Measurements from ENCODE around the gene PTPRM.
A peak's percentile ranks its signal among the peaks of the same experiment; 100 is the strongest.
"Not testable (repeated sequence)": the region's sequence is repeated elsewhere in the genome, so short reads cannot be mapped to it uniquely, and the experiment has no call there.

Gene PTPRM

DNA sequence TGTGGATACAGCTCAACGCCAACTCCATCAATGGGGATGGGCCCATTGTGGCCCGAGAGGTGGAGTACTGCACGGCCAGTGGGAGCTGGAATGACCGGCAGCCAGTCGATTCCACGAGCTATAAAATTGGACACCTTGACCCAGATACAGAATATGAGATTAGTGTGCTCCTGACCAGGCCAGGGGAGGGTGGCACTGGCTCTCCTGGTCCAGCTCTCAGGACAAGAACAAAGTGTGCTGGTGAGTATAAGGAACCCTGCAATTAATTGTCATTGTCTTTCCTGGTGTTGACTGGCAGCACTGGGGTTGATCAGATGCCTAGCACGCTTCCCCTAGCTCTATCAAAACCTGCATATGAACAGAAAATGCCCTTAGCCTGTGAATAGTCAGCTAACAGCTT lies 388.1 kb downstream of the PTPRM start:
- no peak for DNase-seq

DNA sequence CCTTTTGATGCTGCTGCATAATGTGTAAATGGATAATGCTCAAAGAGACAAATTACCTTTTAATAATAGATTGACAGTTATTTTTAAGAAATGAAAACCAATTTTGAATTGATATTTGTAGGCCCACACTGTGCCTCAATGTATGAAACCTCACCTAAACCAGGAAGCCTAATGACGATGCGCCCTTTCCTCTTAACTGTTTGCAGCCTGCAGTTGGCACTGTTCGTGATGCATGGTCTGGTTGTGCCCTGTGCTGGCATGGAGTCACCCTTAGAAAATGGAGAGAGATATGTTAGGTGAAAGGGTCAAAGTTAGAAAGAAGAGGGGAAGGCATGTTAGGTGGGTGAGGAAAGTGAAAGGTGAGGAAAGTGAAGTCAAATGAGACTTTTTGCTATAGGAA lies 390.2 kb downstream of the PTPRM start:
- peak; percentile 11 for DNase-seq

GRCh38 chr18:7958081-7958896 lies 391.2 kb downstream of the PTPRM start:
- DNase-seq, result no peak

GRCh38 chr18:7958897-7959146 lies 391.7 kb downstream of the PTPRM start:
- DNase-seq, result no peak

DNA sequence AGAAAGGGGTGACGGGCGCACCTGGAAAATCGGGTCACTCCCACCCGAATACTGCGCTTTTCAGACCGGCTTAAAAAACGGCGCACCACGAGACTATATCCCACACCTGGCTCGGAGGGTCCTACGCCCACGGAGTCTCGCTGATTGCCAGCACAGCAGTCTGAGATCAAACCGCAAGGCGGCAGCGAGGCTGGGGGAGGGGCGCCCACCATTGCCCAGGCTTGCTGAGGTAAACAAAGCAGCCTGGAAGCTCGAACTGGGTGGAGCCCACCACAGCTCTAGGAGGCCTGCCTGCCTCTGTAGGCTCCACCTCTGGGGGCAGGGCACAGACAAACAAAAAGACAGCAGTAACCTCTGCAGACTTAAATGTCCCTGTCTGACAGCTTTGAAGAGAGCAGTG lies 399.6 kb downstream of the PTPRM start:
- DNase-seq, result not testable (repeated sequence)

GRCh38 chr18:7974200-7974874 lies 407.2 kb downstream of the PTPRM start:
- no peak for DNase-seq

DNA sequence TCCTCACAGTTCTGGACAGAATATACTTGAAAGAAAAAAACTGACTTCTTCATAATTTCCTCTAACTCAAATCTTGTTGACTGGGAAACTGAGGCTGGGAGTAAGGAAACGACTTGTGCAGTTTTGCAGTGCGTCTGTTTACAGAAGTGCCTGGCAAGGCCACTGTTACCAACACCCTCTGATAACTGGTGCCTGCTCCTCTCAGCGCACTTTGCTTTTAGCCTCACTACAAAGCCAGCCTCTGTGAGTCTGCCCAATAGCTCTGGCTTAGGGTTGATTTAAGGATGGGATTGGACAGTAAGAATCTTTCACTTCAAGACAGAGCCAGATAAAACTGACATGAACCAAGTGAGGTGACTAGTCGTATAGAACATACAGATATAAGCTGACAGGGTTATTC lies 410.8 kb downstream of the PTPRM start:
- no peak for DNase-seq

GRCh38 chr18:7978834-7979233 lies 411.7 kb downstream of the PTPRM start:
- no peak for DNase-seq

- DNase-seq, result no peak
These were observed 412.6 kb downstream of the PTPRM start for GRCh38 chr18:7979714-7980113.

GRCh38 chr18:7980136-7980535 lies 413.0 kb downstream of the PTPRM start:
- no peak for DNase-seq

DNA sequence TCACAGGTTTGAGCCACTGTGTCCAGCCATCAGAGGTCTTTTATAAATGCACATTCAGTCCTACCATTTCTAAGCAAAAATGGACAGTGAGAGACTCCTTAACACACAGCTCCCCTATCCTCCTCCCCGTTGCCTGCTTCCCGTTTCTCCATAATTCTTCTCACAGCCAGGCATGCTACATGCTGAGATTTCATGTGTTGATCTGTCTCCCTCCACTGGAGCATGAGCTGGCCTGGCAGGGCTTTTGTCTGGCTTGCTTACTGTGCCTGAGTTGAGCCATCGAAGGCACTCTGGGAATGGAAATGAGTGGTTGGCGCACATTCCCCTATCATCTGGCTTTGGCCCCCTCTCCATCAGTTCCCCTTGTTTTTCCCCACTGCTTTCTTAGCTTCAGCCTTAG lies 413.5 kb downstream of the PTPRM start:
- DNase-seq, result no peak

DNA sequence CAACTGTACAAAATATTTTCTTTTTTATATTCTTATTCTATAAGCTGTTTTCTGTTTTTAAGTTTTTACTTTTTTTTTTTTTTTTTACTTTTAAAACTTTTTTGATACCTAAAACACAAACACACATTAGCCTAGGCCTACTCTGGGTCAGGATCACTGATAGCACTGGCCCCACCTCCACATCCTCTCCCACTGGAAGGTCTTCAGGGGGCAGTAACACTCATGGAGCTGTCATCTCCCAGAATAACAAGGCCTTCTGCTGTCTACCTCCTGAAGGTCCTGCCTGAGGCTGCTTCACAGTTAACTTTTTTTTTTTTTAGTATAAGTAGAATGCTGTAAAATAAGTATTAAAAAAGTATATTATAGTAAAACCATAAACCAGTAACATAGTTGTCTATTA lies 415.1 kb downstream of the PTPRM start:
- DNase-seq, result no peak

DNA sequence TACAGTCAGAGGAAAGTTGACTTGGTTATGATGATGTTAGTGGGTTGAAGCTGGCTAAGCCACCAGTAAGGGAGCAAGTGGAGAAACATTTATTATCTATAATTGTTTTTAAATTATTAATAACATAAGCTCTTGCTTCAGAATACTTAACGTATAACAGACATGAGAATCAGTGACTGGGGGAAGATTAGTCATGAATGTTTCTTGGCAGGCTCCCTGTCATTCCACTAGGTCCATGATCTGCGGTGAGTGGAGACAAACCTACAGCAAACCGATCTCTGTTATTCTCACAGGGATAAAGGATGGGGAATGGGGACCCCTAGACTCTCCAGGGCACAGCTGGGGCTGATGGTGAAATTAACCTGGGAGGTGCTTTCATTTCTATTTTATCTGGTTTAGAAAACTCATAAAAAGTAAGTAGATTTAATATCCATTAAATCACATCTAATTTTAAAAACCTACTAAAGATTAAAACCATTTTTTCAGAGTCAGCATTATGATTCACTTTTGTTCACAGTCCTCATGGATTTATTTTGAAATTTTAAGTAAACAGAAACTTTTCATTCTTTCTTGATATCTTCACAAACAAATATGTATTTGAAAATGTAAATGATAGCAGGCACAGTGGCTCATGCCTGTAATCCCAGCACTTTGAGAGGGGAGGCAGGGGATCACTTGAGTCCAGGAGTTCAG lies 420.3 kb downstream of the PTPRM start:
- no peak for DNase-seq

DNA sequence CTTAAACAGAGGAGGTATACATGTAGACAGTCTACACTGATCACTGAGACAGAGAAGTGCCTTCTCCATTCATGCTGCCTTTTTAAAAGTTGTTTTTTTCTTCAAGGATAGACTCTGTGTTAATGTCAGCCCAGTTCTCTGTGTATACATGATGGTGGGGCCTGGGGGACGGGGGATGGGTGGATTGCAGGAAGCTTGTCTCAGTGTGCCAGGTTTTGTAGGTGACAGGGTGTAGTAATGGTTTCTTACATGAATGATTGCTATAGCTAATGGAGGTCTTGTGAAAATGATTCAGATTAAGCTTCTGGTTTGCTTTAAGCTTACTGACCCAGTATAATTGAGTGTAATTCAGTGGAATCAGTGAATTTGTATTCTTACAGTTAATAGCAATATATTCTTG lies 423.6 kb downstream of the PTPRM start:
- DNase-seq, result no peak

GRCh38 chr18:8001711-8002301 lies 434.7 kb downstream of the PTPRM start:
- no peak for DNase-seq

- DNase-seq, result no peak
These were observed 437.0 kb downstream of the PTPRM start for GRCh38 chr18:8003878-8004675.

DNA sequence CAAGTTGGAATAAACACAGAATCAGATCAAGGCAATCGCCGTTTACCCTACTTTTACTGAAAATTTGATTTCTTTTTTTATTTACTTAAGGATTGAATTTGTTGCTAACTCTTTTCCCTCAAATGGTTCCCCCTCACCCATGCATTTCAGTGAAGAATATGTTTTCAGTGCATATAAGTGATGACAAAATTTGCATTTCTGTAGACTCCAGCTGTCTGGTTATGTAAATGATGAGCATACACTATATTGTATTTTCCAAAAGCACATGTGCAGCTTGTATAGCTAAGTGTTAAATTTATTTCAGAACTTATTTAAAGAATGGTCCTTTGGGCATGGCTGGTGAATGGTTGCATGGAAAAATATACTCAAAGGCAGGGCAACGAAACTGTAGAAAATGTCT lies 437.7 kb downstream of the PTPRM start:
- DNase-seq, result no peak

GRCh38 chr18:8005870-8006569 lies 438.9 kb downstream of the PTPRM start:
- no peak for DNase-seq

DNA sequence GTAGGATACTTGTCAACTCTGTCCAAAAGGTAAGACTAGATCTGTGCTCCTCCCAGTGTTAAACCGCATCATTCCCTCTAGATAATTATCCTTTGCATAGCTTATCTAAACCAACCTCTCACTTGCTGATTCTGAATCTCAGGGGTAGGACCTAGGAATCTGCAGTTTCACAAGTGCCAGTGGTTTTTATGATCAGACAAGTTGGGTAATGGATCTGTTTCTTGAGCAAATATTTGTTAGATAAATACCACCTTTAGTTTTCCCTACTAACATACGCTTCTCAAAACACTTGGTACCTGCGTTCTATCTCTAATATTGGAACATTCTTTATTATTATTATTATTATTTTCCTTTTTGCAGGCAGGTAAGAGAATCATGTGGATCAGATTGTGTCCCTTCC lies 439.9 kb downstream of the PTPRM start:
- DNase-seq, result no peak

GRCh38 chr18:8008033-8008432 lies 440.9 kb downstream of the PTPRM start:
- no peak for DNase-seq

- DNase-seq, result no peak
These were observed 444.2 kb downstream of the PTPRM start for GRCh38 chr18:8011361-8011760.

DNA sequence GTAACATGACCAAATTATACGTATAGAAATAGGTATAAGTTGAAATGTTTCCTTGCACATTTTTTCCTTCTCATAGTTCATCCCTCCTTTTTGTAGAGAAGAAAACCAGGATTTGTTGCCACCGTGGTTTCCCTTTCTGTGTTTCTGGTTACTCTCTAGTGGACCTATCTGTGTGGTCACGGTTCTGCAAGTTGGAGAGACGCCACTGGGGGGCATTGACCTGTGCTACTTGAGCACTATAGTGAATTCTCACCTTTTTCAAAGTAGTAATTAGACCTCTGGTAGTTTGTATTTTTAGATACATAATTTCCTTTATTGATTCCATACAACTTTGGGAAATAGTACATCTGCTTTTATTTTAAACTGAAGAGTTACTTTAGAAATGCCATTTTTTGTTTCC lies 444.8 kb downstream of the PTPRM start:
- DNase-seq, result no peak
